Activated gamma-delta T cell treated with anti-CD3 and anti-CD28 coated beads, Interleukin-2, amount 50 U/mL, for 16 hours (primary cell): ENCODE results near the gene TMA7.

Experiments used
- DNase-seq: peaks from one replicate; pipeline ENCODE4 v3.0.0-alpha.2; 2020; ENCODE audit warnings: low read depth

TMA7 gene

DNA sequence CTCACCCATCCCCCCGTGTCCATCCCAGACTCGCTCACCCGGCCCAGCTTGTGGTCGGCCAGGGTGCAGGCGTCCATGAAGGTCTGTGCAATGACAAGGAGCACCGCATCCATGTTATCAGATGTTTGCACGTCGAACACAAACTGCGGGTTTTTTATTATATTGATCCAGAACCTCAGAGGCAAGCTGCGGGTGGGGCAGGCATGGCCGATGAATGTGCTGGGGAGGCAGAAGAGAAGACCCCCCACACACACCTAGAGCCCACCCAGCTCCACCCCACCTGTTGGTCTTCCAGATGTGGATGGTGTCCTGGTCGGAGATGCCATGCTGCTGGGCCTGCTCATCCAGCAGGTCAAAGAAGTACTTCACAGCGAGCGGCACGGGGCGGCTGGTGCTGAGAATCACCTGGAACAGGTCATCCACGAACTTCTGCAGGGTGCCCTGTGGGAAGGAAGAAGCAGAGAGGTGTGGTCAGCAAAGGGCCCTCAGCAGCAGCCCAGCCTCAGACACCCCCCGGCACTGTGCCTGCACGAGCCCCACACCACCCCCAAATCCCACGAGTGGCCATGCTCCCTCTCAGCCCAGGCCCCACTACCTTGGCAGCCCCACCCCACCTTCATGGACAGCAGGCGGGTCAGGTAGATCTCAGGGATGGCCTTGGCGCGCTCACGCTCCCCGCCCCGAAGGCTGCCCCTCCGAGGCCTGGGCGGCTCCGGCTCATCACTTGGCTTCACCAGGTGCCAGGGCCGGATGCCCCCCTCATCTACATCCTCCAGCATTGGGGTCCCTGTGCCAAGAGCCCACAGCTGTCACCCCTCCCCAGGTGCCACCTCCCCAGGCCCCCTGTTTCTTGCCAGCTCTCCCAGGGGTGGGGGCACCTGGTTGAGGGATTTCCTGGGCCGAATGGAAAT is 30.5 kb upstream of the TMA7 start:
- DNase-seq, result no peak

DNA sequence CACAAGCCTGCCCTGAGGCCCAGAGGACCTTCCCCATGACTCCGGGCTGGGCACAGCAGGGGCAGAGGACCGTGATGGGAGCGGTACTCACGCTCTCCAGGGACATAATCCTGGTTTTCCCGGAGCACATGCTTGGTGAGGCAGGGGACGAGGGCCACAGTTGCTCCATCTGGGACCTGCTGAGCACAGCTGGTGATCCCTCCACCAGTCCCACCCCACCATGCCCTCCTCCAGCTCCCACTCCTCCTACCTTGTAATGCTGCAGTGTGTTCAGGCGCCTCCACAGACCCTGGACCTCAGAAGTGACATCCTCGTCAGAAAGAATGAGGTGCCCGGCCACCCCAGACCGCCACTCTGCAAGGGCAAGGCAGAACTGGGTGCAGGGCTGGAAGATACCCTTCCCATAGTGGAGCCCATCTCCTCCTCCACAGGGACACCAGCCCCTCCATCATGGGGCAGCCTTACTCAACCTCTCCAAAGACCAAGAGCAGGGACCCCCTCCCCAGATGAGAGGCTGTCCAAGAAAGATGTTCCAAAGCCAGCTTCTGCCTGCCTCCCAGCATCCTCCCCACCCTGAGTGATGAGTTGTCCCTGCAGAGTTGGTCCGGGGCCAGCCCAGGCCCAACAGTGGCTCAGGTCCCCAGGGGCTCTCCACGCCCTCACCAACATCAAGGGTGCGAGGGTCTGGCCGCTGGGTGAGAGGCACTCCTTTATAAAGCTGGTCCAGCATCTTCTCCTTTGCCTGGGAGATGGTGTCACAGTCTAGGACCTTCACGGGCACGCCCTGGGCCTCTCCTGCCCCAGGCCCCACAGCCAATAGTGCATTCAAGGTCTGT is 29.6 kb upstream of the TMA7 start:
- no peak for DNase-seq

DNA sequence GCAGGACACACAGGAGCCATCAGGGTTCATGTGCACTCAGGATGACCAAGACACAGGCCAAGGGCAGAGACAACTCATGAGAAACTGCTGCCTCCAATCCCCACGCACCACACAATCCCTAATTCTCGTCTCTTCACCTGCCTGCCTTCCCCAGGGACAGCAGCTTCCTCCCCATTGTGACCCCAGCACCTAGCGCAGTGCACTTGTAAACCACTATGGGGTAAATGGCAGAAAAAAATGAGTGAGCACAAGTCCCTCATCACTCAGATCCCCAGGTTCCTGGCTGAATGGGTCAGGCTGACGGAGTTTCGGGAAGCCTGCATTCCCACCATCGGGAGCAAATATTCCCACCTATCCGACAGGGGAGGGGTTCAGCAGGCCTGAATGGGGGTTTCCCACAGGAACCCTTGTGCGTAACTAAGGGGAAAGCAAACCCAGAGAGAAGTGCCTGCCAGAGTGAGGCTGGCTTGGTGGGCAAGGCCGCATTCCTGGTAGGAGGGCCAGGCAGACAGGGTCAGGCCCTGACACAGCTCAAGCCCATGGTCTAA is 28.9 kb upstream of the TMA7 start:
- DNase-seq, result no peak

DNA sequence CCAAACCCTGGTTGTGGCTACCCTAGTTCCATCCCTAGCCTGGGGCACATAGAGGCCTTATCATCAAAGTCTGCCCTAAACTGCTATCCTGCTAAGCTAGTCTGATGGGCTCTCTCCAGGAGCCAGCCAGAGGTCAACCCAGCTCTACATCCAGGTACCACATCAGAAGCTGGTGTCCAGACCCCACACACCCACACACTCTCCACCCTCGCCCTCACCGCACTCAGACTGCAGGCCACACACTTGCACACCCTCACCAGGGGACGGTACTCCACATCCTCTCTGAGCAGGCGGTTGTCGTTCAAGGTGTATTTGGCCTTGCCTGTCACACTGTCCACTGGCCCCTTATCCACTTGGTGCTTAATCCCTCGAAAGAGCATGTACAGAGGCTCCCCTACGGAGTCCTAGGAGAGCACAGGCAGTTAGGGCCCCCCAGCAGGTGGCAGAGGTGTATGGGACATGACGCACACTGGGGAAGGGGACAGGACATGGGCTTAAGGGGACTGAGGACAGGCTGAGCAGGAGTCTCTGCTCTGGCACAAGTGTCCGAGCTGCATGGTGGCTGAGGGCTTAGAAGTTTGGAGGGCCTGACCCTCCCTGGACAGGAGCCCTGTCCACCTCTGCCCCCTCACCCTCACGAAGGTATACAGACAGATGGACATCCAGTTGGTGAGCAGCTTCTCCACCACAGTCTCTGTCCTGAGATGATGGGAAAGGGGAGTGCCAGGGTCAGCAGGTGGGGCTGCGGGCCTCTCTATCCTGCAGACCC is 28.3 kb upstream of the TMA7 start:
- no peak for DNase-seq

DNA sequence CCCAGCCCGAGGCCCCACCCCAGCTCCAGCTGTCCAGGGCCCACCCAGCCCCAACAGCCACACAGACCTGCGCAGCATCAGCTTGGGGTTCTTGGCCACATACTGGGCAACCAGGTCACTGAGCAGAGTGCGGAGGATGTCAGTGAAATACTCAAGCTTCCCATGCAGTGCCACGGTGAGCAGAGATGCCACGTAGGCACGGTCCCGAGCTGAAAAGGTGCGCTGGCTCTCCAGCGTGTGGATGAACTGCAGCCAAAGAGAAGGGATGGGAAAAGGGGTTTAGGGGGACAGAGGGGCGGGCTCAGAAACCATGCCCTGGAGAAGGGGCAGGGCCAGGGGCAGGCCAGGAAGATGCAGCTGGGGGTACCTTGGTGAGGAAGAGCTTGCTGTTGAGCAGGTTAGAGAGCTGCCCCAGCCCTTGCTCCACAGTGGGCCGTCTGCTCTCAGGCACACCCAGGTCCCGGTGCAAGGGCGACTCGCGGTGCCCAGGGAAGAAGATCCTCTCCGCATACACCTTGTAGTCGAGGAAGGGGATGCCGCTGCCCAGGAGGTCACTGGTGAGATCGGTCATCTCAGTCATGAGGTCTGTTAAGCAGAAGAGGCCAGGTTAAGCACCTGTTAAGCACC is 27.6 kb upstream of the TMA7 start:
- DNase-seq, result no peak

DNA sequence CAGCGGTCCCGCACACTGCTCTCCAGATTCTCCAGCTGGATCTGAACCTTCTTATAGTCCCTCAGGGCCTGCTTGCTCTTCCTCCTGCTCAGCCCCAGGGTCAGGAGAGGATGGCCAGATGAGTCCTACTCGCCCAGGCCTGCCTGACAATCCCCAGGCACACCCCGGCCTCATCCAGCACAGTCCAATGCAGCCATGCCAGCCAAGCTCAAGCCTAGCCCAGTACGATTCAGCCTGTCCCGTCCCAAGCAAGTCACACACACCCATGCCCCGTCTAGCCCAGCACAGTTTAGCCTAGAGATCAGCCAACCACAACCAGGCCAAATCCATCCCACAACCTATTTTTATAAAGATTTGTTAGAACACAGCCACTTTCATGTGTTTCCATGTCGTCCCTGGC is 27.0 kb upstream of the TMA7 start:
- DNase-seq, result no peak

DNA sequence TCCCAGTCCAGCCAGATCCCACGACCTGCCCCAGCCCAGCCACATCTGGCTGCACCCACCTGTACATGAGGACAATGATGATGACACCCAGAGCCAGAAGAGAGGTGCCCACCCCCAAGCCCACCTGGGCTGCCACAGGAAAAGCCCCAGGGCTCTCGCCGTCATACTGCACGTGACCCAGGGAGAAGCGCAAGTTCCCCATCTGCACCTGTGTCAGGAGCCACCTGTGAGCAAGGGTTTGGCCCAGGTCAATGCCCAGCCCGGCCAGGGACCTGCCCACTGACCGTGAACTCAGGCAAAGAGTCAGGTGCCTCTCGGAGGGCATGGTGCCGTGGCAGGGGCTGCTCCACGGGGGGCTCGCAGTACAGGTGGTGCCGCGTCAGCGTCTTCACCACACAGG is 26.4 kb upstream of the TMA7 start:
- DNase-seq, result no peak

DNA sequence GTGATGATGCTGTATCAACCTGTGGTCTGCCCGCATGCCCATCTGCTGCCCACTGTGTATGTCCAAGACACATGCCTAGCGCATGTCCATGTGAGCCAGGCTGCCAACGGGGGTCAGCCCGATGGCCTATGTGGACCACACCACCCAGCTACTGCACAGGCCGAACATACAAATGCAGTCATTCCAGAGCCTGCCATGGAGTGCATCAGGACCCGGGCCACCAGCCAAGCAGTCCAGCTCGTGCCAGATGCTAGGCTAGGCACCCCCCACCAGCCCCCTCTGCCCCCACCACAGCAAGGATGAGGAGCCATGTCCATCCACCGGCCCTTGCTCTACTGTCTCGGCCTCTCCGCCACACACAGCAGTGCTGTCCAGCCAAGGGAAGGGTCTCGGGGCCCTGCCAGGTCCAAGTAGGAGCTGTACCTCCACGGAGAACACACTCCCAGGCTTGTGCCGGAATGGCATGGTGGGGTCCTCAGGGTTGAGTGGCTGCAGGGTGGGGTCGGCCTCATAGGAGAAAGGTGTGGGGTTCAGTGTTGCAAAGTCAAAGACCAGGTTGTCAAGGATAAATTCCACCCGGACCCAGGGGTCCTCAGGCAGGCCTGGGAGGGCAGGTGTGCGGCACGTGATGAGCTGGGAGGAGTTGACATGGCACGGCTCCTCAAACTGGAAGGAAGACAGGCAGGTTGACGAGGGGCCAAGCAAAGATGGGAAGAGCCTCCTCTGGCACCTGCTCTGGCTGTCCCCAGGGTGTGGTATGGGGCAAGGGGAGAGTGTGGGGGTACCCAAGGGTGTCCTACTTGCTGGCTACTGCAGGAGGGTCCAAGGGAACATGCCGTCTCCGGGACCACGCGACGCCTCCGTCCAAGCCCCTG is 25.4 kb upstream of the TMA7 start:
- DNase-seq, result no peak

DNA sequence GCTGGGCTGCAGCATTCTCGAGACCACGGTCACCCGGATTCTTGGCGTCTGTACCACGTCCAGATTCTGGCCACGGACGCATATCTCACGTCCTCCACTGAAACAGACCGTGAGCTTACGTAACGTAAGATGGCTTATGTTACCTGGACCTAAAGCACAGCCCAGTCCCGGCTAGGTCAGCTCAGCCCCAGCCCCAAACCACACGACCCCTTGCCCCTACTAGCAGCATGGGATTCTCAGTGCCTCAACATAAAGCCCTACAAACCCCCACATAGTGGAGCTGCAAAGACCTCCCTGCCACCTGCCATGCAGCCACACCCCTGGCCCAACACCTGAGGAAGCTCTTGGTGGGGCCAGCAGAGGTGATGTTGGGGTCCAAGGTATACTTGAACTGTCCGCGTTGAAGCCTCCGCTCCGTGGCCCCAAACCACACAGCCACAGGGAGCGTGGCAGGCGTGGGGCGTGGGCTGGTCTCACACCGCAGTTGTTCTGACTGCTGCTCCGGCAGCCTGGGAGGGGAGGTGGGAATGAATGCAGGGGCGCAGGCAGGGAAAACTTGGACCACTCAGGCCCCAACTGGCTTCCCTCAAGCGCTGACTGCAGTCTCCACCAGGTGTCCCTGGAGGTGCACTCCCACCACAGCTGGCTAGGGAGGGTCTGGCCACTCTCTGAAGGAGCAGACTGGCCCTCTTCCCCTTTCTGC is 24.7 kb upstream of the TMA7 start:
- DNase-seq, result no peak

DNA sequence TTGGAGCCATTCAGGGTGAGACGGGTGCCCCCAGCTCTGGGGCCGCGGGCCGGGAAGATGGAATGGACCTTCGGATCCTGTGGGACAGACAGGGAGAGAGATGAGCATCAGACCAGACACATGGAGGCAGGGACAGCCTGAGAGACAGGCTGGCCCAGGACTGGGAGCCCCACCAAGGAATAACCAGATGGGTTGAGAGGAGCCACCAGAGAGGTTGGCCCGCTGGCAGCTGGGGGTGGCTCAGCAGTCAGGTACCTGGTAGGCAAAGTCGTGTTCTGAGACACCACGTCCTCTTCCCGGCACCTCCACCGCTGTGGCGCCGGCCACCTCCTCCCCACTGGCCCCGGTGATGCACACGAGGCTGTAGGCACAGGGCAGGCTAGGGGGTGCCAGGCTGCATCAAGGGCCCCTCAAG is 24.0 kb upstream of the TMA7 start:
- no peak for DNase-seq

DNA sequence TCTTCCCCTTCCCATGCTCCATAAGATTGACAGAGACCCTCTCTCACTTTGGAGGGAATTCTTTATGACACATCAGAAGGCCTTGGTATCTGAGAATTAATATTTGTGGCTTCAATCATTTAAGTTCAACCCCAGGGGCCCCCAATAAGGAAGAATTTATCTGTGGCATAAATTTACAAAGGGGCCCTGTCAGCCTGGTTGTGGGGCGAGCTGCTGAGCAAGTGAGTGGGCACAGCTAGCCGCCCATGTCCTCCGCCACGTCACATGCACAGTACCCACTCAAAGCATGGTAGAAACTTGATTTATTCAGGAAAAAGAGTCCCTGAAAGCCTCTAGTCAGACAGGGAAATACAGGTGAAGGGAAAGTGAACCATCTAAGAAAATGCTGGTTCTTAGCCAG is 23.5 kb upstream of the TMA7 start:
- no peak for DNase-seq

DNA sequence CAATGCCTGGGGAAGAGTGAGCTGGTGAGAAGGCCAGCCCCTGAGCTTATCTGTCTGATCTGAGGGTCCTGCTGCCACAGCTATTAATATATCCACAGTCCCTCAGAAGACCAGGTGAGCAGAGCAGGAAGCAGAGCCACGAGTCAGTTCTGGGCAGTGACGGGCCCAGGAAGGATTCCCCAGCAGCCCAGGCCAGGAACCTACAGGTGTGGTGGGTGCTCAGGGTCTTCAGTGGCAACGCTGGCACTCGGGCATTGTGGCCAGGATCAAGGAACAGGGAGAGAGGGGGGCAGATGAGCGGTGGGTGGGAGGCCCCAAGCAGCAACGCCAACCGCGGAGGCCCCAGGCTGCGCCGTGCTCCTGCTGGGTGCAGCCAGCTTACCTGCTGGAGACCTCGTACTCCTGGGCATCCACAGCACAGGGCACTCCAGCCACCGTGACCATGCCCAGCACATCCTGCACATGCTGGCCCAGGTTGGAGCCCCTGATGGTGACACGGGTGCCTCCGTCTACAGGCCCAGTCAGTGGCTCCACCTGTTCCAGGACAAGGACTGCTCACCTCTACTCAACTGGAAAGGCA is 22.4 kb upstream of the TMA7 start:
- DNase-seq, result no peak

DNA sequence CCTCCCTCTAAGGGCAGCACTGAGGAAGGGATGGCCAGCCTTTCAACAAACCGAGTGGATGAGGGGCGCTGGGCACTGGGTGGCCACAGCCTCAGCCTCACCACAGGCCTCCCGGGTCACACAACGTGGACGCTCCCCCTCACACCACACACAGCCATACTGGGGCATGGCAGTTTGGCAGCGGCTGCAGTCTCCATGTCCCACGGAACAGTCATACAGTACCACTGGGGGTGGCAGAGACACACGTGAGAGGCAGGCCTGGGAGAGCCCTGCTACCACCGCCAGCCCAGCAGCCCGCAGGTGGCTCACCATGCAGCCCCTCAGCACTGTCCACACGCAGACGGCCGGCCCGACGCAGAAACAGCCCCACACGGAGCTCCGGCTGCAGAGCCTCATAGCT is 21.9 kb upstream of the TMA7 start:
- no peak for DNase-seq

DNA sequence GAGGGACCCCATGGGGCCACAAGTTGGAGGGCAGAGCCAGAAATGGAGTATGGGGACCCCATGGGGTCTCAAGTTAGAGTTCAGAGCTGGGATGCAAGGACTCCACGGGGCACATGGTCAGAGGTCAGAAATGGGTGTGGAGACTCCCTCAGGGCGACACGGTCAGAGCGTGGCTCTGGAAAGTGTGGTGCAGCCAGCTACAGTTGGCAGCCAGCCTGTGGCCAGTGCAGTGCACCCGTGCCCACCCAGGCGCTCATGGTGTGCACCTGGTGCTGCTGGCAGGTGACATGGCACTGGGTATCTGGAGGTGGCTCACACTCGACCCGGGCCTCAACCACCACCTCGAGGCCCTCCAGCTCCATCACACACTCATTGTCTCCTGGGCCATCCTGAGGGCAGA is 21.4 kb upstream of the TMA7 start:
- DNase-seq, result no peak

DNA sequence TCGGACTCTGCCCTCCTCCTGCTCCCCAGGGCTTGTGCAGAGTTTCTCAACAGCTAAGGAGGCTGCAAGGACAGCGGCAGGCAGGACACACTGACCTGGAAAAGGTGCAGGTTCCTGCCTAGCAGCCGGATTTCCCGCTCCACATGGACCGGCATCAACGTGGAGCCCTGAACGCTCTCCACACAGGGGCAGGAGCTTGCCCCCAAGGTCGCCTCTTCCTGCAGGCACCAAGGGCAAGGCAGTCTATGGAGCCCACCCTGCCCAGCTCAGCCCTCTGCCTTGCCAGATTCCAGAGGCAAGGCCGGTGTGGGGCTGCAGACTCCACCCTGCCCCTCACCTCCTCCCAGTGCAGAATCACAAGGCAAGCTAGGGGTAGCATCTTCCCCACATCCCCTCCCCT is 20.9 kb upstream of the TMA7 start:
- DNase-seq, result no peak

DNA sequence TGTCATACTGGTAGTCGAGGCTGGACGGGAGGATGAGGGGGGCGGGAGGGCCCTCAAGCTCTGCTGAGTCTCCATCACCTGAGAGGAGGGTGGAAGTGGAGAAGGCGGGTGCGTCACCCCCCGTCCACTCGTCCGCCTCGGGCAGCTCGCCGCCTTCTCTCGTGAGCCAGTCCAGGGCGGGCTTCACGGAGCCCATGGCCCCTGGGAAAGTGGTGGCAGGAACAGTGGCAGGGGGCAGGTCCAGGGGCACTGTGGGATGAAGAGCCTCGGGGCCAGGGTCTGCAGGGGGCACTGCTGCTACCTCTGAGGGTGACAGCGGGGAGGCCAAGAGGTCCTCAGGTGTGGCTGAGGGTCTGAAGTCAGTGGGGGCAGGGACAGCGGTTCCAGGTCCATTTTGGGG is 20.5 kb upstream of the TMA7 start:
- DNase-seq, result no peak

DNA sequence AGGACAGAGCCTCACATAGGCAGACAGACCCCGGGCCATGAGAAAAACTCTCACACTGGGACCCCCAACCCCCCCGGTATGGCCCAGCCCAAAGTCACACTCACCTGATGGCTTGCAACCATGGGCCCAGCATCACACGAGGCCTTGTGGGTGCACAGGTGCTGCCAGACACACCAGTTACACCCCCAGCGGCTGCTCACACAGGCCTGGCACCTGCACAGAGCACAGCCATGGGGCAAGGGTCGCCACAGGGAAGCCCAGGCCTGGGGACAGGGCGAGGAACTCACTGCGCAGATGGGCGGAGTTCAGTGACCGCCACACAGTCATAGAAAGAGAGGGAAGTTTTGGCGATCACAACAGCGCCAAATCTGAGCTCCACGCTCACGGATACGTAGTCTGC is 19.5 kb upstream of the TMA7 start:
- DNase-seq, result no peak

DNA sequence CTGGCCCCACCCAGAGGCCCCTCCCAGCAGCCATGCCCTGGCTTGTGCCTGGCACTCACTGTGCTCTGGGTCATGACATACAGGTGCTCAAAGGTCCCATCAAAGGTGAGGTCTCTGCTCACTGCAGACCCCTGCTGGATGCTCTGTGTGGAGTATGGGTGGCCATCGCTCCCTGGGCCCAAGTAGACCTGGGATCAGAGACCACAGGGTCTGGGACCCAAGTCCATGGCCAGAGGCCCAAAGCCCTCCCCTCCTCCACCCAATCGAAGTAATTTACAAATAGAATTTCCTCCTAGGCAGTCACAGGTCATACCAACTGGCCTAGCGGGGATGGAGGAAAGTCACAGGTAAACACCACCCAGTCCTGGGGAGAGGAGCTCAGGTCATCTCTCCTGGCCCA is 17.8 kb upstream of the TMA7 start:
- no peak for DNase-seq

DNA sequence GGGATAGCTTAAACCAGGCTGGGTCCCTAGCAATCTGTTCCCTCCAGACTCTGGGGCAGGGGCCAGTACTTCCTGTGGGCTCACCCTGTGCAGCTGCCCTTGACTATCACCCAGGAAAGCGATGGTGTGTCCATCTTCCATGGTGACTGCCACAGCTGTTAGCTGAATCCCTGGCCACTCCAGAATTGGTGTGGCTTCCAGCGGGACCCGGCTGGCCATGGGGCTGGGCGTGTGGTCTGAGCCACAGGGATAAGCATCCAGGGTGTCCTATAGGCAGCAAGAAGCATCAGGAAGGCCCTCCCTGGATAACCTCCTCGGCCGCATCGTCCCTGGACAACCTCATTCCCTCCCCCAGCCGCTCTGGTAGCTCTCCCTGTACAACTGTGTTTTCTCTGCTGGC is 17.4 kb upstream of the TMA7 start:
- DNase-seq, result no peak
